ENCODE data around the gene TRPC1.

The TRPC1 gene

GRCh38 chr3:142785996-142786395 is 62.2 kb downstream of the TRPC1 start:
- no peaks in the 10 kb centered on the region for H3K4me1 Mint-ChIP-seq
- TF ChIP-seq, protein P1, sequence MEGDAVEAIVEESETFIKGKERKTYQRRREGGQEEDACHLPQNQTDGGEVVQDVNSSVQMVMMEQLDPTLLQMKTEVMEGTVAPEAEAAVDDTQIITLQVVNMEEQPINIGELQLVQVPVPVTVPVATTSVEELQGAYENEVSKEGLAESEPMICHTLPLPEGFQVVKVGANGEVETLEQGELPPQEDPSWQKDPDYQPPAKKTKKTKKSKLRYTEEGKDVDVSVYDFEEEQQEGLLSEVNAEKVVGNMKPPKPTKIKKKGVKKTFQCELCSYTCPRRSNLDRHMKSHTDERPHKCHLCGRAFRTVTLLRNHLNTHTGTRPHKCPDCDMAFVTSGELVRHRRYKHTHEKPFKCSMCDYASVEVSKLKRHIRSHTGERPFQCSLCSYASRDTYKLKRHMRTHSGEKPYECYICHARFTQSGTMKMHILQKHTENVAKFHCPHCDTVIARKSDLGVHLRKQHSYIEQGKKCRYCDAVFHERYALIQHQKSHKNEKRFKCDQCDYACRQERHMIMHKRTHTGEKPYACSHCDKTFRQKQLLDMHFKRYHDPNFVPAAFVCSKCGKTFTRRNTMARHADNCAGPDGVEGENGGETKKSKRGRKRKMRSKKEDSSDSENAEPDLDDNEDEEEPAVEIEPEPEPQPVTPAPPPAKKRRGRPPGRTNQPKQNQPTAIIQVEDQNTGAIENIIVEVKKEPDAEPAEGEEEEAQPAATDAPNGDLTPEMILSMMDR (IDR thresholded peaks at IDR 0.05; ENCODE audit: unreplicated experiment in 3 of 3) = no peak
- H3K36me3 Mint-ChIP-seq (ENCODE audit: low read depth) = peaks cover 9% of the 10 kb centered on the region
- H3K9me3 Mint-ChIP-seq = no peaks in the 10 kb centered on the region
- no peaks in the 10 kb centered on the region for H3K27me3 Mint-ChIP-seq (ENCODE audit: low read depth)
- no peak overlapping the region for H3K4me3 Mint-ChIP-seq
- H3K27ac Mint-ChIP-seq = no peak overlapping the region

DNA sequence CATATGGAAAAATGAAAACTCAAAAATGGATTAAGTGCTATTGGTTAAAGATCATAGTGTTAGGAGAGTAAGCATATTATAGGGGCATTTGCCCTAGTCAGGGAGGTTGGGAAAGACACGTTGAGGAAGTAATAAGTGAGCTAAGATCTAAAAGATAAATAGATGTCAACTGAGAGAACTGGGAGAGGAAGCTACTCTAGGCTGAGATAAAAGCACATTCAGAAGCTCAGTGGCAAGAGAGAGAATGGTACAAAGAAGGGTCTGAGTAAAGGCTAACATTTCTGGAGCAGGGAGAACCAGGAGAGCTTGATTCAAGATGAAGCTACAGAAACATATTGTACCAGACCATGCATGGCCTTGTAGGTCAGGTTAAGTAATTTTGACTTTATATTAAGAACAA is 63.9 kb downstream of the TRPC1 start:
- Mint-ChIP-seq H3K4me1 (no peaks in the 10 kb centered on the region), H3K27me3 (ENCODE audit: low read depth) (no peaks in the 10 kb centered on the region), H3K4me3 (no peak overlapping the region), H3K36me3 (ENCODE audit: low read depth) (peaks cover 4% of the 10 kb centered on the region), H3K27ac (no peak overlapping the region), H3K9me3 (no peaks in the 10 kb centered on the region)
- TF ChIP-seq, protein P1 (IDR thresholded peaks at IDR 0.05; ENCODE audit: unreplicated experiment in 3 of 3) = no peak

DNA sequence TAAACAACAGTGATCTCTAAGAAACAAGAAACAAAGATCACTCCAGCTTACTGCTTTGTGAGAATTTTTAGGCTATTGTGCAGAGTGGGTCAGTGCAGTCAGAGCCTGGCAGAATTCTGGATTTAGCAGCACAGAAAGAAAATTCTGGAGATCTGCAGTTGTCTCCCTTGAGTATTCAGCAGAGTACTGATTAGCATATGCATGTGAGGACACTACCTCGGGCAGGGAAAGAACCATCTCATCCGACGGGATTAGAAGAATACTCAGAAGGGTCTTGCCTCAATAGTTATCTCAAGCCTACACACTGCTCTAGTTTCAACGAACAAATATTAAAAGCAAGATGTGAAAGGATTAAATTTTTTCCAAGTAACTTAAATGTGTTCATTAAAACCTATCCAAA is 70.7 kb downstream of the TRPC1 start:
- Mint-ChIP-seq H3K4me3 (no peak overlapping the region), H3K4me1 (no peaks in the 10 kb centered on the region)
- TF ChIP-seq, protein P1 (IDR thresholded peaks at IDR 0.05; ENCODE audit: unreplicated experiment in 3 of 3) = no peak

GRCh38 chr3:142795332-142795731 is 71.5 kb downstream of the TRPC1 start:
- H3K9me3 Mint-ChIP-seq = no peaks in the 10 kb centered on the region
- H3K27me3 Mint-ChIP-seq (ENCODE audit: low read depth) = no peaks in the 10 kb centered on the region
- peaks cover 10% of the 10 kb centered on the region for H3K36me3 Mint-ChIP-seq (ENCODE audit: low read depth)
- H3K4me1 Mint-ChIP-seq = no peaks in the 10 kb centered on the region
- no peak overlapping the region for H3K27ac Mint-ChIP-seq
- no peak overlapping the region for H3K4me3 Mint-ChIP-seq
- TF ChIP-seq, protein P1 (IDR thresholded peaks at IDR 0.05; ENCODE audit: unreplicated experiment in 3 of 3) = no peak

More for the DNA sequence above, 70.7 kb downstream of the TRPC1 start:
- no peak overlapping the region for H3K27ac Mint-ChIP-seq
- H3K27me3 Mint-ChIP-seq (ENCODE audit: low read depth) = no peaks in the 10 kb centered on the region
- H3K36me3 Mint-ChIP-seq (ENCODE audit: low read depth) = peaks cover 10% of the 10 kb centered on the region
- H3K9me3 Mint-ChIP-seq = no peaks in the 10 kb centered on the region

DNA sequence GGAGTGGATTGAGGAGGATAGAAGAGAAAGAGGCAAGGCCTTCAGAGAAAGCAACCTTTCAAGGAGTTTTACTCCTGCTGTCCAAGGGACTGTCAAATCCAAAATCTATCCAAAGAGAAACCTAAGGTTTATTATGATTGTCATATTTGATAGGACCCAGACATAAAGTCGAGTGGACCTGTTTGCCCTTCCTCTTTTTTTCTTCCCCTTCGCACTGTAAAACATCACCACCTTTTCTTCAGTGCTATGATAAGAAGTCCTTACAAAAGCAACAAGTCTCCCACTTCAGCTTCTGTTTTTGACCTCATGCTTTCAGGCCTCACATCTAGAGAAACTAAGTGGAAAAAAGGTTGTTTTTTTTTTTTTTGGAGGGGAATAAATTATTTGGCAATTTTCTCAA is 73.0 kb downstream of the TRPC1 start:
- Mint-ChIP-seq H3K4me1 (no peaks in the 10 kb centered on the region), H3K27me3 (ENCODE audit: low read depth) (no peaks in the 10 kb centered on the region), H3K4me3 (no peak overlapping the region), H3K27ac (no peak overlapping the region), H3K9me3 (no peaks in the 10 kb centered on the region), H3K36me3 (ENCODE audit: low read depth) (peaks cover 10% of the 10 kb centered on the region)
- TF ChIP-seq, protein P1 (IDR thresholded peaks at IDR 0.05; ENCODE audit: unreplicated experiment in 3 of 3) = no peak

GRCh38 chr3:142801746-142802145 is 77.9 kb downstream of the TRPC1 start:
- Mint-ChIP-seq H3K9me3 (no peaks in the 10 kb centered on the region), H3K27me3 (ENCODE audit: low read depth) (no peaks in the 10 kb centered on the region), H3K4me1 (no peaks in the 10 kb centered on the region), H3K27ac (no peak overlapping the region), H3K4me3 (no peak overlapping the region), H3K36me3 (ENCODE audit: low read depth) (peaks cover 13% of the 10 kb centered on the region)
- TF ChIP-seq, protein P1 (IDR thresholded peaks at IDR 0.05; ENCODE audit: unreplicated experiment in 3 of 3) = no peak

Data from nephron (organoid).